H1 (cell line): Measurements from ENCODE around the gene HIBCH. TPM values are rescaled to one million over a fixed set of nuclear protein-coding genes. Genes with fewer than 3 reads are reported as not detected.
"Not testable (repeated sequence)": the region's sequence is repeated elsewhere in the genome, so short reads cannot be mapped to it uniquely, and the experiment has no call there.

Experiments
- CTCF ChIA-PET: fragments of 300-600 bp; sonication (Branson Sonifier 250); formaldehyde crosslinking; loops from one replicate; lab custom pipeline; 2021; ENCODE audit not compliant: partially characterized antibody; lab: Charles Lee
- POLR2A ChIA-PET: fragments of 300-600 bp; sonication (Branson Sonifier 250); formaldehyde crosslinking; loops from one replicate; lab custom pipeline; 2021; ENCODE audit warnings: inconsistent platforms; ENCODE audit not compliant: partially characterized antibody; lab: Charles Lee
- DNase-seq, 2 experiments: peaks; one replicate each; pipeline versions ENCODE4 v3.0.0 to v3.0.0-alpha.2; 2010 to 2022; ENCODE audit warnings: low spot score in 2 of 2, low read depth in 1 of 2, mixed read lengths in 1 of 2
- FAIRE-seq: peaks from 2 replicates; lab custom pipeline; 2011; peaks lifted over from hg19 to GRCh38; lab: Jason Lieb, UNC
- H2AFZ ChIP-seq: 2 replicates; pipeline ENCODE4 v1.8.1; 2012; ENCODE audit warnings: low read length, inconsistent platforms
- H2AK5ac ChIP-seq: 2 replicates; pipeline ENCODE4 v1.6.1; 2013; ENCODE audit warnings: low read depth, low read length
- H2BK120ac ChIP-seq: replicated peaks from 2 replicates; pipeline ENCODE3; 2013; ENCODE audit warnings: low read depth, low read length, inconsistent platforms
- H2BK12ac ChIP-seq: 2 replicates; pipeline ENCODE4 v1.6.1; 2013; ENCODE audit warnings: low read depth, low read length
- H2BK15ac ChIP-seq: 2 replicates; pipeline ENCODE4 v1.6.1; 2013; ENCODE audit warnings: low read length
- H2BK20ac ChIP-seq: 2 replicates; pipeline ENCODE4 v1.6.1; 2013; ENCODE audit warnings: low read length
- H2BK5ac ChIP-seq: 2 replicates; pipeline ENCODE4 v1.6.1; 2013; ENCODE audit warnings: low read depth, low read length
- H3K14ac ChIP-seq: 2 replicates; pipeline ENCODE4 v1.6.1; 2013; ENCODE audit warnings: inconsistent platforms; ENCODE audit not compliant: insufficient read length
- H3K18ac ChIP-seq: 2 replicates; pipeline ENCODE4 v1.6.1; 2013; ENCODE audit warnings: low read length; ENCODE audit errors: extremely low read depth
- H3K23ac ChIP-seq: 2 replicates; pipeline ENCODE4 v1.6.1; 2013; ENCODE audit warnings: inconsistent platforms; ENCODE audit not compliant: insufficient read length
- H3K23me2 ChIP-seq: 2 replicates; pipeline ENCODE4 v1.6.1; 2013; ENCODE audit warnings: low read depth, low read length
- H3K27ac ChIP-seq: 2 replicates; pipeline ENCODE4 v1.6.1; 2011; ENCODE audit warnings: low read depth, low read length, inconsistent platforms
- H3K27me3 ChIP-seq, 4 experiments: replicated peaks in 1 of 4; 1 replicate in 1 of 4; 2 replicates in 3 of 4; pipeline versions ENCODE4 v1.6.1 to v1.8.1; 2011 to 2013; ENCODE audit warnings: low read length in 3 of 4, mild to moderate bottlenecking in 3 of 4, inconsistent platforms in 2 of 4, mixed read lengths in 2 of 4, moderate library complexity in 1 of 4; ENCODE audit not compliant: control insufficient read depth in 3 of 4, insufficient read depth in 3 of 4; ENCODE audit errors: extremely low read depth in 1 of 4
- H3K36me3 ChIP-seq, 4 experiments: 2 replicates each; pipeline versions ENCODE4 v1.6.1 to v1.8.1; 2011 to 2013; ENCODE audit warnings: mild to moderate bottlenecking in 4 of 4, low read length in 3 of 4, moderate library complexity in 2 of 4, control low read depth in 1 of 4, inconsistent platforms in 1 of 4; ENCODE audit not compliant: insufficient read depth in 4 of 4, control insufficient read depth in 2 of 4
- H3K4ac ChIP-seq: replicated peaks from 2 replicates; pipeline ENCODE3; 2013; ENCODE audit warnings: low read length, low read depth, mixed read lengths, inconsistent platforms; ENCODE audit not compliant: insufficient read length
- H3K4me1 ChIP-seq, 4 experiments: replicated peaks in 1 of 4; 1 replicate in 1 of 4; 2 replicates in 3 of 4; pipeline versions ENCODE4 v1.6.1 to v1.8.1; 2011 to 2013; ENCODE audit warnings: low read length in 3 of 4, inconsistent platforms in 2 of 4, mixed read lengths in 1 of 4; ENCODE audit not compliant: insufficient read depth in 4 of 4, control insufficient read depth in 3 of 4
- H3K4me2 ChIP-seq, 2 experiments: 2 replicates each; pipeline versions ENCODE4 v1.6.1 to v1.8.1; 2011 to 2013; ENCODE audit warnings: low read depth in 2 of 2, low read length in 2 of 2, control low read depth in 1 of 2, inconsistent platforms in 1 of 2, mild to moderate bottlenecking in 1 of 2; ENCODE audit not compliant: insufficient read depth in 1 of 2
- H3K4me3 ChIP-seq, 4 experiments: fragments of 200-600, 300-600 bp in 1 of 4; sonication (generic), shearing (Covaris generic), sonication (Bioruptor Twin) in 1 of 4; 2 replicates each; pipeline versions ENCODE4 v1.5.1 to v1.8.1; 2011 to 2016; ENCODE audit warnings: low read length in 4 of 4, low read depth in 3 of 4, control low read depth in 2 of 4, inconsistent platforms in 2 of 4, mild to moderate bottlenecking in 2 of 4, mixed read lengths in 1 of 4, moderate library complexity in 1 of 4; ENCODE audit not compliant: insufficient read depth in 2 of 4; ENCODE audit errors: extremely low read depth in 1 of 4
- H3K56ac ChIP-seq: replicated peaks from 2 replicates; pipeline ENCODE3; 2013; ENCODE audit warnings: low read depth, mild to moderate bottlenecking, mixed read lengths, low read length, inconsistent platforms; ENCODE audit not compliant: insufficient read length
- H3K79me1 ChIP-seq: 2 replicates; pipeline ENCODE4 v1.6.1; 2013; ENCODE audit warnings: low read depth, low read length, control low read depth
- H3K79me2 ChIP-seq, 2 experiments: 2 replicates each; pipeline versions ENCODE4 v1.6.1 to v1.8.1; 2012 to 2013; ENCODE audit warnings: low read length in 2 of 2, mild to moderate bottlenecking in 2 of 2, inconsistent platforms in 1 of 2; ENCODE audit not compliant: insufficient read depth in 2 of 2, control insufficient read depth in 1 of 2
- H3K9ac ChIP-seq, 4 experiments: replicated peaks in 1 of 4; 1 replicate in 1 of 4; 2 replicates in 3 of 4; pipeline versions ENCODE4 v1.6.1 to v1.8.1; 2011 to 2013; ENCODE audit warnings: low read depth in 3 of 4, low read length in 3 of 4, control low read depth in 2 of 4, mild to moderate bottlenecking in 2 of 4, moderate library complexity in 2 of 4, inconsistent platforms in 1 of 4; ENCODE audit errors: extremely low read depth in 1 of 4
- H3K9me3 ChIP-seq, 2 experiments: 2 replicates each; pipeline versions ENCODE4 v1.6.1 to v1.8.1; 2012 to 2013; ENCODE audit warnings: mild to moderate bottlenecking in 2 of 2, moderate library complexity in 2 of 2, control low read depth in 1 of 2, inconsistent platforms in 1 of 2, low read depth in 1 of 2, low read length in 1 of 2, mixed read lengths in 1 of 2; ENCODE audit not compliant: insufficient read depth in 2 of 2
- H4K20me1 ChIP-seq, 2 experiments: replicated peaks in 1 of 2; 2 replicates each; pipeline versions ENCODE3 to v1.8.1; 2011 to 2013; ENCODE audit warnings: inconsistent platforms in 2 of 2, low read length in 2 of 2, mild to moderate bottlenecking in 1 of 2; ENCODE audit not compliant: insufficient read depth in 2 of 2, control insufficient read depth in 1 of 2
- H4K5ac ChIP-seq: 2 replicates; pipeline ENCODE4 v1.6.1; 2013; ENCODE audit warnings: low read length, low read depth, mixed read lengths, inconsistent platforms; ENCODE audit not compliant: insufficient read length
- H4K8ac ChIP-seq: 2 replicates; pipeline ENCODE4 v1.8.0; 2013; ENCODE audit warnings: mild to moderate bottlenecking, moderate library complexity, low read length, inconsistent platforms; ENCODE audit not compliant: insufficient read depth; ENCODE audit errors: extremely low read depth
- H4K91ac ChIP-seq: replicated peaks from 2 replicates; pipeline ENCODE3; 2013; ENCODE audit warnings: low read length, mixed read lengths, inconsistent platforms; ENCODE audit not compliant: insufficient read length
- RAD21 ChIP-seq, 2 experiments: IDR thresholded peaks in 1 of 2; conservative IDR thresholded peaks in 1 of 2; 2 replicates each; pipeline ENCODE4 v1.6.1; 2011; ENCODE audit warnings: low read depth in 2 of 2, low read length in 2 of 2, improper control_type of control experiment in 1 of 2, inconsistent platforms in 1 of 2, mild to moderate bottlenecking in 1 of 2, moderate library complexity in 1 of 2
- RFX5 ChIP-seq: IDR thresholded peaks from 2 replicates; pipeline ENCODE4 v1.6.1; 2011; ENCODE audit warnings: low read depth, low read length, improper control_type of control experiment, borderline replicate concordance
- TEAD4 ChIP-seq: IDR thresholded peaks from 2 replicates; pipeline ENCODE4 v1.6.1; 2012; ENCODE audit warnings: low read depth, low read length, inconsistent platforms, mixed read lengths
- WGBS, 2 experiments: shearing (Covaris generic) in 1 of 2; methylation state at CpG; one replicate each; pipeline versions ENCODE4 v1.1.6 to v1.1.7; 2013 to 2015; ENCODE audit warnings: low lambda C conversion rate in 2 of 2, mixed read lengths in 2 of 2, inconsistent platforms in 1 of 2, low coverage in 1 of 2, missing lambda C conversion rate in 1 of 2; ENCODE audit not compliant: insufficient replicate concordance in 2 of 2, insufficient coverage in 1 of 2, insufficient read length in 1 of 2; ENCODE audit errors: extremely low coverage in 1 of 2, missing lambda C conversion rate in 1 of 2; 5-methylcytosine and 5-hydroxymethylcytosine counted together
- polyA plus RNA-seq, 7 experiments: library from polyadenylated mRNA; depleted of rRNA in 3 of 7; stranded (reverse) in 5 of 7; unstranded in 2 of 7; fragments of >200 nt in 5 of 7; fragments of 200-250 nt in 2 of 7; gene quantifications; 1 replicate in 5 of 7; 2 replicates in 1 of 7; 4 replicates in 1 of 7; pipeline versions ENCODE4 v1.2.1 to v1.2.3, GENCODE V29; 2011 to 2013; ENCODE audit warnings: missing spikeins in 2 of 7, mixed read lengths in 2 of 7
- total RNA-seq: library from RNA; stranded (reverse); fragmentation: NEBNext Ultra II Directional; extraction: Animal tissue kit (Norgen Biotek cat#: 25700); gene quantifications from 2 replicates; pipeline ENCODE4 v1.2.1, GENCODE V29; 2021
- TF ChIP-seq, protein P1 (sequence below): IDR thresholded peaks from 2 replicates; pipeline ENCODE4 v1.6.1; 2012; ENCODE audit warnings: inconsistent platforms

Gene HIBCH
- total and polyA plus RNA-seq, 2 of the 8 experiments (the other 6 are each of a cell fraction or from before 2014, with no cell fraction given): 7.5 to 31.8 TPM

- TF ChIP-seq, protein P1, sequence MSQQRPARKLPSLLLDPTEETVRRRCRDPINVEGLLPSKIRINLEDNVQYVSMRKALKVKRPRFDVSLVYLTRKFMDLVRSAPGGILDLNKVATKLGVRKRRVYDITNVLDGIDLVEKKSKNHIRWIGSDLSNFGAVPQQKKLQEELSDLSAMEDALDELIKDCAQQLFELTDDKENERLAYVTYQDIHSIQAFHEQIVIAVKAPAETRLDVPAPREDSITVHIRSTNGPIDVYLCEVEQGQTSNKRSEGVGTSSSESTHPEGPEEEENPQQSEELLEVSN: no peak
- TF ChIP-seq TEAD4 (no peak), RAD21 (IDR thresholded peaks at IDR 0.05 in 1 of 2, conservative IDR thresholded peaks at IDR 0.05 in 1 of 2; ENCODE audit: low read depth in 2 of 2, low read length in 2 of 2) (no peak), RFX5 (no peak)
Measured at GRCh38 chr2:190270298-190270697, 49.3 kb downstream of the HIBCH start (continued).

GRCh38 chr2:190269699-190270098 is 49.9 kb downstream of the HIBCH start:
- H2BK12ac ChIP-seq, H3K4me1 ChIP-seq, H4K8ac ChIP-seq, H2AK5ac ChIP-seq, H2BK120ac ChIP-seq, H3K9ac ChIP-seq, H3K36me3 ChIP-seq, H3K4ac ChIP-seq, H3K4me3 ChIP-seq, H4K20me1 ChIP-seq, H3K23me2 ChIP-seq, H3K27ac ChIP-seq, H3K56ac ChIP-seq, DNase-seq, H3K18ac ChIP-seq, H3K79me2 ChIP-seq, H3K14ac ChIP-seq, H2AFZ ChIP-seq, H3K23ac ChIP-seq, POLR2A ChIA-PET, H2BK5ac ChIP-seq, H3K27me3 ChIP-seq, FAIRE-seq, H3K9me3 ChIP-seq, H4K91ac ChIP-seq, H2BK15ac ChIP-seq, H4K5ac ChIP-seq, H3K4me2 ChIP-seq, H3K79me1 ChIP-seq, H2BK20ac ChIP-seq: not testable (repeated sequence)
- CTCF ChIA-PET: interaction anchor here (0.6 to 1.7 kb wide), 2 partner anchors 50 to 54 kb away, joined by 3 read pairs; partner anchors contain the start of gene HIBCH
- WGBS, 2 experiments: 87% methylated on average over 3 of the region's 3 CpGs; no CpG with 5 or more reads in 1 of the 2 experiments
